ENCODE measurements around the gene SYNPO2. TPM values are rescaled to one million over a fixed set of nuclear protein-coding genes. Genes with fewer than 3 reads are reported as not detected.

SYNPO2 gene
- total RNA-seq, 6 experiments from 2014 or later: 2.7 to 11.2 (median 8.2) TPM

DNA sequence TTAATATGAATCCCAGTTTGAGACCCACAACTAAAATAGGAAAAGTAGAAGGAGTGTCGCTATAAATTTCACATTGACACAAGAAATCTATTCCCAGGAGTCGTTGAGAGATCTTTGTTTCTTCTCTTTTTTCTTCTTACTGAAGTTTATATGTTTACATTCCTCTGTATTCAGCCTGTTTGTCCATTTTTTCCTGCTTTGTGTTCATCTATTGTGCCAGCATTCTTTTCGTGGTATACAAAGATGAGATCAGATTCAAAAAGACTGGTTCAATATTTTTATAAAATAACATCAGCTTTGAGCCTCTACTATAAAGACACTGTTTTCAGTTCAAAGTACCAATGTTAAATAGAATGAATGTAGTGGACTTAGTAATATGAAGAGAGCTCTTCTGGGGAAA lies 151.6 kb downstream of the SYNPO2 start:
- Histone ChIP-seq H3K27ac (no peak overlapping the region), H3K36me3 (no peaks in the 10 kb centered on the region), H3K9me3 (no peaks in the 10 kb centered on the region), H3K4me1 (peaks cover 0 to 6% (median 0%) of the 10 kb centered on the region in 4 donors), H3K27me3 (no peaks in the 10 kb centered on the region), H3K4me3 (no peak overlapping the region)
- ATAC-seq: no peak
- no peak for TF ChIP-seq POLR2A (IDR thresholded peaks at IDR 0.05)
- TF ChIP-seq, protein P1, sequence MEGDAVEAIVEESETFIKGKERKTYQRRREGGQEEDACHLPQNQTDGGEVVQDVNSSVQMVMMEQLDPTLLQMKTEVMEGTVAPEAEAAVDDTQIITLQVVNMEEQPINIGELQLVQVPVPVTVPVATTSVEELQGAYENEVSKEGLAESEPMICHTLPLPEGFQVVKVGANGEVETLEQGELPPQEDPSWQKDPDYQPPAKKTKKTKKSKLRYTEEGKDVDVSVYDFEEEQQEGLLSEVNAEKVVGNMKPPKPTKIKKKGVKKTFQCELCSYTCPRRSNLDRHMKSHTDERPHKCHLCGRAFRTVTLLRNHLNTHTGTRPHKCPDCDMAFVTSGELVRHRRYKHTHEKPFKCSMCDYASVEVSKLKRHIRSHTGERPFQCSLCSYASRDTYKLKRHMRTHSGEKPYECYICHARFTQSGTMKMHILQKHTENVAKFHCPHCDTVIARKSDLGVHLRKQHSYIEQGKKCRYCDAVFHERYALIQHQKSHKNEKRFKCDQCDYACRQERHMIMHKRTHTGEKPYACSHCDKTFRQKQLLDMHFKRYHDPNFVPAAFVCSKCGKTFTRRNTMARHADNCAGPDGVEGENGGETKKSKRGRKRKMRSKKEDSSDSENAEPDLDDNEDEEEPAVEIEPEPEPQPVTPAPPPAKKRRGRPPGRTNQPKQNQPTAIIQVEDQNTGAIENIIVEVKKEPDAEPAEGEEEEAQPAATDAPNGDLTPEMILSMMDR (IDR thresholded peaks at IDR 0.05): no peak
- WGBS (ENCODE audit: insufficient coverage, low coverage, low lambda C conversion rate, missing lambda C conversion rate): 67% methylated on average over 3 of the region's 3 CpGs
- no peak for DNase-seq
- intact Hi-C loops (cut with DNase I): loop anchor here in 1 of 2 donors (10.0 kb wide), 1 partner anchor 245 kb away; no protein-coding TSS in a partner anchor

DNA sequence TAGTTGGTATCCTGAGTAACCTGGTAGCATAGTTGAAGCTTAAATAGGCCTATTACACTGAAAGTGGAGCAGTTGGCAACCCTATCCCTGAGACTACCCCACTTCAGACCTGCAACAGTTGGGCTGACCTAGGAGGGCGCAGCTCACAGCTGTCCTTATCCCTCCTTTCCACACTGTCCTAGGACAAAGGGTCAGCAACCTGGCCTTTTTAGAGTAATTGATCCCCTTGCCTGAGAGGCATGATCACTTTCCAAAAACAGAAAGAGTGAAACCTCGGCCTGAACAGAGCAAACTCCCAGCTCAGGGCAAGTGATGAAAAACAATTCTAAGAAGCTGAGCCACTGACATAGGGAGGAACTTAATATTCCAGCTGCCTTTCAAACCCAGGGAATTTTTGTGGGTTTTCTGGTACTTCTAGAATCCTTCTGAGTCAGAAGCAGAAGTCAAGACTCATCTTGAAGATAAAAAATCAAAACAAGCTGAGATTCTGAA lies 152.1 kb downstream of the SYNPO2 start:
- Histone ChIP-seq H3K4me3 (no peak overlapping the region), H3K36me3 (no peaks in the 10 kb centered on the region), H3K4me1 (peaks cover 0 to 6% (median 0%) of the 10 kb centered on the region in 4 donors), H3K27ac (peak overlapping the region in 2 of 3 donors; percentile 7), H3K27me3 (no peaks in the 10 kb centered on the region), H3K9me3 (no peaks in the 10 kb centered on the region)
- TF ChIP-seq, protein P1 (IDR thresholded peaks at IDR 0.05): no peak
- no peak for TF ChIP-seq POLR2A (IDR thresholded peaks at IDR 0.05)
- WGBS (ENCODE audit: insufficient coverage, low coverage, low lambda C conversion rate, missing lambda C conversion rate): 30% methylated on average over 2 of the region's 2 CpGs
- intact Hi-C loops (cut with DNase I): loop anchor here in 1 of 2 donors (10.0 kb wide), 1 partner anchor 244 kb away; no protein-coding TSS in a partner anchor
- peak; percentile 45 to 79 (median 62) for ATAC-seq
- no peak for DNase-seq

DNA sequence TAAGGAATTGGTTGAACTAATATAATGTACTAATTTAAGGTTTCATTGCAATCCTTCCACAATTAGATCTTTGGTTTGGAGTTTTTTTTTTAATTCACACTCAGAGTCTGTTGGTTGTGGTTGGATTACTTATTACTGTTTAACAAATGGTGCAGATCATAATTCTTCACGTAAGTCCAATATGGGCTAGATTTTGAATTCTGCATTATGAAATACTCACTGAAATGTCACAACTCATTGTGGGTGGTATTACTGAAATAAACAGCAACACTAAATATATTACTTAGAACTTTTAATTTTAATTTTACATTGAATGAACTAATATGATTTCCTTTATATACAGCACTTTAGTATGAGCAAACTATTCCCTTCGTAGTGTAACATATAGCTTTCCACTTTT lies 152.7 kb downstream of the SYNPO2 start:
- intact Hi-C loops (cut with DNase I): loop anchor here in 1 of 2 donors (10.0 kb wide), 1 partner anchor 243 kb away; no protein-coding TSS in a partner anchor
- Histone ChIP-seq H3K9me3 (no peaks in the 10 kb centered on the region), H3K4me1 (peaks cover 0 to 6% (median 0%) of the 10 kb centered on the region in 4 donors), H3K27me3 (no peaks in the 10 kb centered on the region), H3K36me3 (no peaks in the 10 kb centered on the region), H3K27ac (peak overlapping the region in 2 of 3 donors; percentile 7), H3K4me3 (no peak overlapping the region)
- DNase-seq (no peak), ATAC-seq (no peak)
- TF ChIP-seq, protein P1 (IDR thresholded peaks at IDR 0.05): no peak
- TF ChIP-seq POLR2A (IDR thresholded peaks at IDR 0.05): no peak
- WGBS (ENCODE audit: insufficient coverage, low coverage, low lambda C conversion rate, missing lambda C conversion rate): 75% methylated on average over 2 of the region's 2 CpGs

DNA sequence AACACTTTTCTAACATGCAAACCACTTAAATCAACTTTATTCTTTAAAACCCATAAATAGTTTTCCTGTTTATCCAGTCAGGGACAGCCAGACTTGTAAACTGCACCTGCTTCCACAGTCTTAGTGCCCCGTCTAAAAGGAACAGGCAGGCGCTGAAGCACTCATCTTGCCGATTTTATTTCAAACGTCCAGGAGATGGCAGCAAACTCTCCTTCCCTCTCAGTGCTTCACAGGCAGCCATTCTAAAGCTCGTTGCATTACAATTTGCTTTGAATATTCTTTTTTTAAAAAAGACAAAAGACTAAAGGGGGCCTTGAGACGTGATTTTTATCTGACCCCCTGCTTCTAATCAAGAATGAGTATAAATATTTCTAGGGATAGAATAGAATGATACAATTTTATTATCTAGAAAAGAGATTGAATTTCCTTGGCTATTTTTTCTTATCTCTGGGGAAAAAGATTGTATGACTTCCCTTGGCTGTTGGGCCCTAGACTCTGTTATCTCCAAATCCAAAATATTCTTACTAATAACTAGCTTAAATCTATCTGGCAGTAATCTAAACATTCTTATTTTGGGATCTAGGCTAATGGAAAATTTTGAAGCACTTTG lies 153.4 kb downstream of the SYNPO2 start:
- no peaks in the 10 kb centered on the region for H3K36me3 ChIP-seq
- H3K4me3 ChIP-seq: no peak overlapping the region
- TF ChIP-seq, protein P1 (IDR thresholded peaks at IDR 0.05): peak; percentile 60 to 71 (median 67)
- TF ChIP-seq POLR2A (IDR thresholded peaks at IDR 0.05): no peak
- intact Hi-C loops (cut with DNase I): loop anchor here in 1 of 2 donors (10.0 kb wide), 1 partner anchor 243 kb away; no protein-coding TSS in a partner anchor
- WGBS (ENCODE audit: insufficient coverage, low coverage, low lambda C conversion rate, missing lambda C conversion rate): 1% methylated on average over 6 of the region's 6 CpGs
- H3K27ac ChIP-seq: no peak overlapping the region
- ATAC-seq (peak; percentile 95 to 96 (median 95)), DNase-seq (peak in 1 of 3 donors; percentile 61)
- no peaks in the 10 kb centered on the region for H3K9me3 ChIP-seq
- H3K27me3 ChIP-seq: no peaks in the 10 kb centered on the region
- H3K4me1 ChIP-seq: peaks cover 0 to 6% (median 0%) of the 10 kb centered on the region in 4 donors
